ENCODE data around the gene SIGLEC12. TPM values are rescaled to one million over a fixed set of nuclear protein-coding genes. Genes with fewer than 3 reads are reported as not detected.
"Not testable (repeated sequence)": the region's sequence is repeated elsewhere in the genome, so short reads cannot be mapped to it uniquely, and the experiment has no call there.

Gene SIGLEC12
- total RNA-seq, 1 experiment from 2014 or later, result not detected

DNA sequence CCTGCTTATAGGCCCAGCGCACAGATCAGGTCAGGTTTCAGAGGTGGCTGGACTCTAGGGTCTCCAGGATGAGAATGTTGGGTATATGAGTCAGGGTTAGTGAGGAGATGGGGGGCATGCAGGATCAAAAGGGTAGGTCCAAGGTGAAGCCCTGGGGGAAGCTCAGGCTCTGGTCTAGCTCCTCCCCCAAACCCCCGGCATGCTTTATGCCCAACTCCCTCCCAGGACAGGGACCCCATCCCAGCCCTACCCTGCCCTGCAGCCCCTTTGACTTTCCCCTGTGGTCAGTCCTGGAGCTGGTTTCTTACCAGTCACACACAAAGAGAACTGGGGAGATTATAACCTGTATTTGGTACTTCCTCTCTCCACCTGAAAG lies 33.1 kb downstream of the SIGLEC12 start:
- no peak overlapping the region for H3K4me3 ChIP-seq
- H3K4me1 ChIP-seq (replicated peaks), result no peaks in the 10 kb centered on the region
- no peaks in the 10 kb centered on the region for H3K9me3 ChIP-seq (replicated peaks)
- no peak for DNase-seq (ENCODE audit: low read depth in 1 of 2, low spot score in 2 of 2)
- H3K27me3 ChIP-seq (replicated peaks), result no peaks in the 10 kb centered on the region; the same call in none of the 2 replicates
- no peaks in the 10 kb centered on the region for H3K36me3 ChIP-seq
- H3K27ac ChIP-seq, result no peak overlapping the region

DNA sequence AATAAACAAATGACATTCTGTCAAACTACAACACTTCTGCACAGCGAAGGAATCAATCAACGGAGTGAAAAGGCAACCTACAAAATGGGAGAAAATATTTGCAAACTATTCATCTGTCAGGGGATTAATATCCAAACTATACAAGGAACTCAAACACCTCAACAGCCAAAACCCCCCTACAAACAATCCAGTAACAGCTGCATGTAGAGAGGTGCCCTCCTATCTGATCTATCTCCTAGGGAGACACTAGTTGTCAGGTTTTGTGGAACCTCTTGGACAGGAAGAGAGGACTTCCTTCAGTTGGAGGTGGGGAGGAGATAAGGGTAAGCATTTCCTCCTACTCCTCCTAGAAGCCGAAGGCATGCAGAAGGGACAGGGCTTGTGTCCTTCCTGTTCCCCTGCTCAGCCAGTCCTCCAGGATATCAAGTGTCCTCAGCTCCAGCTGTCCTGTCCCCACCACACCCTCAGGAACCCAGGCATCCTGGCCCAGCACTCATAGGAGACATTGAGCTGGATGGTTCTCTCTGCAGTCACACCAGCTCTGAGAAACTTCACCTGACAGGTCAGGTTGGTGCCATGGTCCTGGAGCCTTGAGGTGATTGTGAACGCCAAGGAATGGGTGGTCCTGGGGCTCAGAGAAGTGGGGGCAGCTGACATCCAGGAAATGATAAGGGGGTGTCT lies 33.6 kb downstream of the SIGLEC12 start:
- DNase-seq (ENCODE audit: low read depth in 1 of 2, low spot score in 2 of 2), result no peak
- no peak overlapping the region for H3K4me3 ChIP-seq
- H3K4me1 ChIP-seq (replicated peaks), result no peaks in the 10 kb centered on the region
- H3K9me3 ChIP-seq (replicated peaks), result no peaks in the 10 kb centered on the region
- no peak overlapping the region for H3K27ac ChIP-seq
- no peaks in the 10 kb centered on the region; the same call in none of the 2 replicates for H3K27me3 ChIP-seq (replicated peaks)
- no peaks in the 10 kb centered on the region for H3K36me3 ChIP-seq

DNA sequence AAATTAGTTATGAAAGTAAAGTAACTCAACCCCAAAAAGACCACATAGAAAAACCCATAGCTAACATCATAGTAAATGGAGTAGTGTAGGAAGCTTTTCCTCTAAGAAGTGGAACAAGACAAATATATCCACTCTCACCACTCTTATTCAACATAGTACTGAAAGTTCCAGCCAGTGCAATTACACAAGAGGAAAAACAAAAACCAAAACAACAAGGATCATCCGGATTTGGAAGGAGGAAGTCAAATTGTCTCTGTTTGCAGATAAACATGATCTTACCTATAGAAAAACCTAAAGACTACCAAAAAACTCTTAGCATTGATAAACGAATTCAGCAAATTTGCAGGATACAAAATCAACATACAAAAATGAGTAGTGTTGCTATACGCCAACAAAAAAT lies 34.9 kb downstream of the SIGLEC12 start:
- Histone ChIP-seq H3K36me3 (no peaks in the 10 kb centered on the region), H3K4me3 (no peak overlapping the region), H3K9me3 (replicated peaks) (no peaks in the 10 kb centered on the region), H3K27ac (no peak overlapping the region), H3K27me3 (replicated peaks) (no peaks in the 10 kb centered on the region; the same call in none of the 2 replicates), H3K4me1 (replicated peaks) (no peaks in the 10 kb centered on the region)
- no peak for DNase-seq (ENCODE audit: low read depth in 1 of 2, low spot score in 2 of 2)

DNA sequence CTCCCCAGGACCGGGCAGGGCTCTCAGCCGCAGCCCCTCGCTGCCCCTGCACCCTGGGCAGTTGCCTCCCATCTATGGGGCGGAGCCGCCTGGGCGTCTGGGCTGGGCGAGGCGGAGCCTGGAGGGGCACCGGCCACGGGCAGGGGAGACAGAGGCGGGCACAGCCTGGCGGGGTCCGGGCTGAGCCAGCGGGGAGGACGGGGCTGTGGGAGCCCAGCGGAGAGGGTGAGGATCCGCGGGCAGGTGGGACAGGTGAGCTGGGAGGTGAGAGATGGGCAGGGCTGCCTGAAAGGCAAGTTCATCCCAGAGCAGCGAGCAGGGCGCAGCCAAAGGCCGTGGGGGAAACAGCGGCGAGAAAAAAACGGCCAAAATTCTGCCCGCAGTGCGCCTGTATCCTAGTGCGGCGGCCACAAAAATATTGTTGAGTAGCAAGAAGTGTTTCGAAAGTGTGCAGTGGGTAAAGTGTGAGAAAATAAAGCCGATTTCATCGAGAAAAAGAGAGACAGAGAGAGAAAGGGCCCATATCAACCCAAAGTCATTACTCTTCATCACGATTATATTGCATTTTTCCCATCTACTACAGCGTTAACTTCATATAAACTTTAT lies 37.5 kb downstream of the SIGLEC12 start:
- H3K27ac ChIP-seq; H3K27me3 ChIP-seq (replicated peaks); H3K4me1 ChIP-seq (replicated peaks); H3K9me3 ChIP-seq (replicated peaks); DNase-seq (ENCODE audit: low read depth in 1 of 2, low spot score in 2 of 2); H3K4me3 ChIP-seq; H3K36me3 ChIP-seq: not testable (repeated sequence)

DNA sequence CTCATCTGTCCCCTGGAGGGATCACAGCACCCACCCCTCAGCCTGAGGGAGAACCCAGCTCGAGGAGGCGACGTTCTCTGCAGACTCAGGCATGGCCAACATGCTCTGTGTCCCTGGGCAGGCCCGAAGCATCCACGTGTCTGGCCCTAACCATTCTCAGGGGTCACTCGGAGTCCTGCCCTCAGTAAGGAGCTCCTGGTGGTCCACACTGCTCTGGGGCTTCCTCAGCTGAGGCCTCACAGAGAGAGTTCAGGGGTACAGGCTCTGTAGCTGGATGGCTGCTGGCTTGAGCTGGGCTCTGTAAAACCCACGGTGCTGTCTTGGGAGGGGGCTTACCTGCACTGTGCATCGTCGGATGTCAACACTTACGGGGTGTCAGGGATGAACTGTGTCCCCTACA lies 38.9 kb downstream of the SIGLEC12 start:
- H3K27me3 ChIP-seq (replicated peaks), result no peaks in the 10 kb centered on the region; the same call in none of the 2 replicates
- H3K27ac ChIP-seq, result no peak overlapping the region
- H3K36me3 ChIP-seq, result no peaks in the 10 kb centered on the region
- no peak for DNase-seq (ENCODE audit: low read depth in 1 of 2, low spot score in 2 of 2)
- no peak overlapping the region for H3K4me3 ChIP-seq
- H3K4me1 ChIP-seq (replicated peaks), result no peaks in the 10 kb centered on the region
- H3K9me3 ChIP-seq (replicated peaks), result no peaks in the 10 kb centered on the region

DNA sequence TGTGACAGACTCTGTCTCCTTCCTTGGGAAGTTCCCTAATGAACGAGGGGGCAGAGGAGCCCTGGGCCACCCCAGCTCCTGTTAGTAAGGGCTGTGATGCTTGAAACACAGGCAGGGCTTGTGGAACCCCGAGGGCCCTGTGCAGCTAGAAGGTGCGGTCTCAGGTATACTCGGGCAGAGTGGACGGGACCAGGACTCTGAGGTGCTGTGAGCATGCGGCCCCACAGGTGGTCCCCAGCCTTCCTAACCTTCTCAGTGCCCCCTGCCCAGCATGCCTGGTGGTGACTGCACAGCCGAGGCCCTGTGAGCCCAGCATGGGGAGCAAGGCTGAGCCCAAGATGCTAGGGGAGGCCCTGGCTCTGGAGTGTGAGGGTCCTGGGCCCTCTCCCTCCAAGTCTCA lies 39.3 kb downstream of the SIGLEC12 start:
- no peaks in the 10 kb centered on the region for H3K9me3 ChIP-seq (replicated peaks)
- H3K27me3 ChIP-seq (replicated peaks), result no peaks in the 10 kb centered on the region; the same call in none of the 2 replicates
- no peaks in the 10 kb centered on the region for H3K4me1 ChIP-seq (replicated peaks)
- no peak overlapping the region for H3K4me3 ChIP-seq
- DNase-seq (ENCODE audit: low read depth in 1 of 2, low spot score in 2 of 2), result no peak
- no peak overlapping the region for H3K27ac ChIP-seq
- no peaks in the 10 kb centered on the region for H3K36me3 ChIP-seq

DNA sequence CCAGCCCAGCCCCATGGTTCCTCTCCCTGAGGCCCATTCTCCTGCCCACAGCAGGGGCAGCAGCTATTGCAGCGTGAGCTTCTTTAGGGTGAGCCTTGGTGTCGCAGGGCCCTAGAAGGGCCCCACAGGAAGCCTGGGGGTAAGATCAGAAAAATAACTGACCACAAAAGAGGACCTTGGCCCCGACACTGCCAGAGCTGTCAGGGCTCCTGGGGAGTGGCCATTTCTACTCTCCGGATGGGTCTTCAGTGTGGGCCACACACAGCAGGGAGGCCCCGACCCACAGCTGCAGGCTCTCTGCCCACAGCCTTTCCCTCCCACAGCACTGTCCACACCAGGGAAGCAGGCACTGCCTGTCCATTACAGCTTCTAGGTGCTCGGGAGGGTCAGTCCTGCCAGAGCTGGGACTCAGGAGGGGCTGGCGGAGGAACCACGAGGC lies 39.9 kb downstream of the SIGLEC12 start:
- Histone ChIP-seq H3K4me1 (replicated peaks) (no peaks in the 10 kb centered on the region), H3K36me3 (no peaks in the 10 kb centered on the region), H3K4me3 (no peak overlapping the region), H3K27me3 (replicated peaks) (no peaks in the 10 kb centered on the region; the same call in none of the 2 replicates), H3K27ac (no peak overlapping the region), H3K9me3 (replicated peaks) (no peaks in the 10 kb centered on the region)
- DNase-seq (ENCODE audit: low read depth in 1 of 2, low spot score in 2 of 2), result peak in 1 of 2 experiments; percentile 24

DNA sequence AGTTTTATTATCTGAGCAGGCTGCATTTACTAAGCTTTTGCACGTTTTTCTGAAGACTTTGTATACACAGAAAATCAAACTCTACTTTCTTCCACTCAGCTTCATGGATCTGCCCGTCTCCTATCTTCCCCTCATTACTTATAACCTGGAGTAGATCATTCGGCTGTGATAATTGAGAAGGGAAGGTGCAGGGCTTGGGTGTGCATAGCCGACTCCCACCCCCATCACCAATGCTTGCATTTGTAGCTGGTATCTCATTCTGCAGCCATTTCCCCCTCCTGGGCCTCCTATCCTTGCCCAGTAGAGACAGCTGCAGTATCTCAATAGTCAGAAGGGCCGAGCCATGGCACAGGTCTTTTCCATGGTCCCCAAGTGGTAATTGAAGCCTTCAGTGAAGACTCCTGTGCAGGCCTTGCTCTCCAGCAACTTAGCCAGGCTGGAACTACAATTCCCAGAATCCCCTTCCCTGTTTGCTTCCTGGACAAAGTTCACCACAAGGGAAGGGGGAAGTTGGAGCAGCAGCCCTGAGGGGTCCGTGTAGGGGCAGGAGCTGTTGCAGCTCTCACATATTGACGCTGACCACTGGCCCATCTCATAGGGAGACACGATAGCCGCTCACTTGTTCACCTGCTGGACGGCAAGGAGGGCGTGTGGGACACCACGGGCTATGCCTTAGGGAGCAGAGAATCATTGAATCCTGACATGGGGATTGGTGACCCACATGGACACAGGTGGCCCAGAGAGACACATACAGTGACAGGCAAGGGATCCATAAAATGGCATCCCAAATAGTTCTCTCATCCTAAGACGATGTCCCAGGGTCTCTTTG lies 41.2 kb downstream of the SIGLEC12 start:
- H3K9me3 ChIP-seq (replicated peaks), result no peaks in the 10 kb centered on the region
- no peaks in the 10 kb centered on the region for H3K36me3 ChIP-seq
- no peak overlapping the region for H3K4me3 ChIP-seq
- no peak overlapping the region for H3K27ac ChIP-seq
- DNase-seq (ENCODE audit: low read depth in 1 of 2, low spot score in 2 of 2), result peak in 1 of 2 experiments; percentile 15
- H3K4me1 ChIP-seq (replicated peaks), result no peaks in the 10 kb centered on the region
- H3K27me3 ChIP-seq (replicated peaks), result no peaks in the 10 kb centered on the region; the same call in 1 of the 2 replicates

DNA sequence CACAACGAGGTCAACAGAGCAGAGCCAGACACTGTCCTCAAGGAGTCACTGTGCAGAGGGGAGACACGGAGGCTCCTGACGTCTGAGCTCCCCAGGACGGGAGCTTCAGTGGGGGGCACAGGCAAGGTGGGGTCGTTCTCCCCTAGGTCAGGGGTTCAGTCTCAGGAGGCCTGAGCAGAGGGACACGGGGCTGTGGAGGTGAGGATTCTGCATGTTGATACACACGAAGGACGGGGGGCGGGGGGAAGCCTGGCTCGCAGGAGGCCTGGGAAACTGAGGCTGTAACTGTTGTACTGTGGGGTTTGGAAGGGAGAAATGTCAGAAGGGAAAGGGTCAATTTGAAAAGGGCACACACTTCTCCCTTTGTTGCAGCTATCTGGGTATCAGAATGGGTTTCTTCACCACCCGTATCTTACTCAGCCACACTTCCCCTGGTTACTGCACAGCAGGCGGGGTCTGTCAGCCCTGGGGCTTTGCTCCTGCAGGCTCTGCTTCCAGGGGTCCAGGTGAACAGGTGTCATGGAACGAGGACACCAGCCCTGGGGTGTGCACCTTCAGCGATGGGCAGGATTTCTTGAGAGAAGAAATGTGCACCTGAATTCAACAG lies 42.6 kb downstream of the SIGLEC12 start:
- DNase-seq (ENCODE audit: low read depth in 1 of 2, low spot score in 2 of 2), result no peak
- H3K27ac ChIP-seq, result no peak overlapping the region
- H3K27me3 ChIP-seq (replicated peaks), result no peaks in the 10 kb centered on the region
- H3K4me3 ChIP-seq, result no peak overlapping the region
- no peaks in the 10 kb centered on the region for H3K4me1 ChIP-seq (replicated peaks)
- H3K36me3 ChIP-seq, result no peaks in the 10 kb centered on the region
- no peaks in the 10 kb centered on the region for H3K9me3 ChIP-seq (replicated peaks)

DNA sequence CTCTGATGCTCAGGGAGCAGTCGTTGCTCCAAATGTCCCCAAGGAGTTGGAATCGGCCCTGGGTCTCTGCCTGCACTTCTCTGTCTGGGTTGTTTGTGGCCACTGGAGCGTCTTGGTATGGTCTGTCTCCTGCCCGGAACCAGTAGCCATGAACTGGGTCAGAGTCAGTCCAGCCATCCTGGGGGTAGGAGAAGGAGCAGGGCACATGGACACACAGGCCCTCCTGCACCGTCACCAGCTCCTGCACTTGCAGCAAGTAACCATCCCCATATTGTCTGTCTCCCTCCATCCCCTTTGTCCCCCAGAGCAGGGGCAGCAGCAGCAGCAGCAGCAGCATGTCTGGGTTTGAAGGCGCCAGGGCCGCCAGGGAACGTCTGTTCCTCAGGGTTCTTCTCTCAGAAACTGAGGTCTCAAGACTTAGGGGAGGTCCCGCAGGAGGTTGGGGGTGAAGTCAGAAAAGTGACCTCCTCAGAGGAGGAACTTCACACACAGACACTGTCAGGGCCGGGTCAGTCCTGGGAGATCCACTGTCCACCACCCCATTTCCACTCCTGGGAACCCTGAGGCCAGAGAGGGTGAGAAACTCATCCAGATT lies 43.5 kb downstream of the SIGLEC12 start, which contains the start of gene SIGLEC8:
Gene SIGLEC8, minus strand, starts transcription at position 404 of the 595 bp plus-strand sequence. Its CDS starts 67 bp downstream, at position 337.
- no peak for DNase-seq (ENCODE audit: low read depth in 1 of 2, low spot score in 2 of 2)
- Histone ChIP-seq H3K27me3 (replicated peaks) (no peaks in the 10 kb centered on the region), H3K27ac (no peak within 1 kb of the TSS), H3K4me3 (no peak within 1 kb of the TSS), H3K4me1 (replicated peaks) (no peaks in the 10 kb centered on the region), H3K36me3 (no peaks in the 10 kb centered on the region), H3K9me3 (replicated peaks) (no peaks in the 10 kb centered on the region)

DNA sequence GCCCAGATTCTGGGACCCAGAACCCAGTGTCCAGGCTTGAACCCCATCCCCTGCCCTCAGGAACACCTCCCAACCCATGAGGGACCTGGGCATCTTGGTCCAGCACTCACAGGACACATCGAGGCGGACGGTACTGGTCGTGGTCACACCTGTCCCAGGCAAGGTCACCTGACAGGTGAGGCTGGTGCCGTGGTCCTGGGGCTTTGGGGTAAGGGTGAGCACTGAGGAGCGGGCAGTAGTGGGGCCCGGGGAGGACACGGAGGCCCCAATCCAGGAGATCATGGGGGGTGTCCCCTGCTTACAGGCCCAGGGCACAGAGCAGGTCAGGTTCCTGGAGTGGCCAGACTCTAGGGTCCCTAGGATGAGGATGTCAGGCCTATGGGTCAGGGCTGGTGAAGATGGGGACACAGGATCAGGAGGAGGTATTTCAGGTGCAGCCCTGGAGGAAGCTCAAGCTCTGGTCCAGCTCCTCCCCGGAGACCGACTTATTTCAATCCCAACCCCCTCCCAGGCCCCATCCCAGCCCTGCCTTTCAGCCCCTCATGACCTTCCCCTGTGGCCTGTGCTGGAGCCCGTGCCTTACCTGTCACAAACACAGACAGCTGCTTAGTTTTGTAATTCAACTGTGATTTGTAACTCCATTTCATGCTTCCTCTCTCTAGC lies 44.1 kb downstream of the SIGLEC12 start:
- Histone ChIP-seq H3K4me1 (replicated peaks) (no peaks in the 10 kb centered on the region), H3K36me3 (no peaks in the 10 kb centered on the region), H3K9me3 (replicated peaks) (no peaks in the 10 kb centered on the region), H3K4me3 (no peak overlapping the region), H3K27me3 (replicated peaks) (no peaks in the 10 kb centered on the region), H3K27ac (no peak overlapping the region)
- DNase-seq (ENCODE audit: low read depth in 1 of 2, low spot score in 2 of 2), result no peak

DNA sequence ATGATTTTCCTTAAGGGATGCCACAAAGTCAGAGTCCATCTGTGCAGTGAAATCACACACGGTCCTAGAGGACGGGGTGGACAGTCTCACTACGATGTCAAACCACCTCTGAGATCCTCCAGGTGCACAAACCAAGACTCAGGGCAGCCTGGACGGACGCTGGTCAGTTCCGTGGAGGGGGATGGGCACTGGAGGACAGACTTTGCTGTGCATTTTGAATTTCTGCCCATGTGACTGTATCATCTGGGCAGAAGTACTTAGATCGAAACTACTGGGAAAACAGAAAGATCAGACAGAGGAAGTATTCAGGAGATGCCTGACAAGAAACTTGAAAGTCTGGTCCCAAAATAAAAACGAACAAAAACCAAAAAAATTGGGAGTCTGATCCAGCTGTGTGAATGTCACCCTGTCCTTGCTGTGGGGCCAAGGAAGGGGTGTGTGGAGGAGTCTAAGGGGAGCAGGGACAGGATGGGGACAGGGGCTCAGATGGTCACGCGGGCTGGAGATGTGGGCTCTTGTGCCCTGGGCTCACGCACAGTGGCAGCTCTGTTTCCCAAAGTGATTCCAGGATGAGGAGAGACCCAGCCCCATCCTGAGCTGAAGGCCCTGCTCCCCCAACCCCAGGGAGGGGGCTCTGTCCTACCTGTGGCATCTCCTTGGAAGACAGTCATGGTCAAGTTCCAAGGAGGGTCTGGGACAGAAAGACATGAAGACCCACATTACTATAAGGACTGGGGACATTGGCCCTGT lies 44.9 kb downstream of the SIGLEC12 start:
- Histone ChIP-seq H3K4me1 (replicated peaks) (no peaks in the 10 kb centered on the region), H3K9me3 (replicated peaks) (no peaks in the 10 kb centered on the region), H3K36me3 (no peaks in the 10 kb centered on the region), H3K27ac (no peak overlapping the region), H3K4me3 (no peak overlapping the region), H3K27me3 (replicated peaks) (no peaks in the 10 kb centered on the region)
- DNase-seq (ENCODE audit: low read depth in 1 of 2, low spot score in 2 of 2), result no peak
